ENCODE results near the gene SLC2A10.

SLC2A10 gene

GRCh38 chr20:46756419-46756818, 47.0 kb downstream of the SLC2A10 start:
- in situ Hi-C loops (cut with MboI; ENCODE audit: low pct_unique_long_range_greater_than_20kb, low sequenced_read_pairs) = loop anchor here (25.0 kb wide), 1 partner anchor 406 kb away; no protein-coding TSS in a partner anchor
- DNase-seq = no peak

- in situ Hi-C loops (cut with MboI; ENCODE audit: low pct_unique_long_range_greater_than_20kb, low sequenced_read_pairs) = loop anchor here (25.0 kb wide), 1 partner anchor 405 kb away; no protein-coding TSS in a partner anchor
- peak; percentile 4 for DNase-seq
These were observed 47.7 kb downstream of the SLC2A10 start for GRCh38 chr20:46757135-46757534.

- in situ Hi-C loops (cut with MboI; ENCODE audit: low pct_unique_long_range_greater_than_20kb, low sequenced_read_pairs) = loop anchor here (25.0 kb wide), 1 partner anchor 404 kb away; no protein-coding TSS in a partner anchor
- DNase-seq = peak; percentile 85
These were observed 48.6 kb downstream of the SLC2A10 start for GRCh38 chr20:46757754-46758678.

GRCh38 chr20:46758929-46759669, 49.6 kb downstream of the SLC2A10 start:
- DNase-seq = no peak
- in situ Hi-C loops (cut with MboI; ENCODE audit: low pct_unique_long_range_greater_than_20kb, low sequenced_read_pairs) = loop anchor here (25.0 kb wide), 1 partner anchor 403 kb away; no protein-coding TSS in a partner anchor

- in situ Hi-C loops (cut with MboI; ENCODE audit: low pct_unique_long_range_greater_than_20kb, low sequenced_read_pairs) = loop anchor here (25.0 kb wide), 1 partner anchor 401 kb away; no protein-coding TSS in a partner anchor
- DNase-seq = no peak
These were observed 52.1 kb downstream of the SLC2A10 start for GRCh38 chr20:46761566-46761965.

- in situ Hi-C loops (cut with MboI; ENCODE audit: low pct_unique_long_range_greater_than_20kb, low sequenced_read_pairs) = loop anchor here (25.0 kb wide), 1 partner anchor 398 kb away; no protein-coding TSS in a partner anchor
These were observed 54.6 kb downstream of the SLC2A10 start for GRCh38 chr20:46764068-46764467.

GRCh38 chr20:46765506-46766120, 56.2 kb downstream of the SLC2A10 start:
- DNase-seq = no peak
- in situ Hi-C loops (cut with MboI; ENCODE audit: low pct_unique_long_range_greater_than_20kb, low sequenced_read_pairs) = loop anchor here (25.0 kb wide), 1 partner anchor 397 kb away; no protein-coding TSS in a partner anchor

More at GRCh38 chr20:46764068-46764467, 54.6 kb downstream of the SLC2A10 start:
- DNase-seq = no peak

GRCh38 chr20:46767127-46767761, 57.8 kb downstream of the SLC2A10 start:
- in situ Hi-C loops (cut with MboI; ENCODE audit: low pct_unique_long_range_greater_than_20kb, low sequenced_read_pairs) = loop anchor here (25.0 kb wide), 1 partner anchor 395 kb away; no protein-coding TSS in a partner anchor

GRCh38 chr20:46770330-46771194, 61.1 kb downstream of the SLC2A10 start:
- in situ Hi-C loops (cut with MboI; ENCODE audit: low pct_unique_long_range_greater_than_20kb, low sequenced_read_pairs) = loop anchor here (25.0 kb wide), 1 partner anchor 392 kb away; no protein-coding TSS in a partner anchor
- no peak for DNase-seq

More at GRCh38 chr20:46767127-46767761, 57.8 kb downstream of the SLC2A10 start:
- peak; percentile 16 for DNase-seq

- DNase-seq = no peak
- in situ Hi-C loops (cut with MboI; ENCODE audit: low pct_unique_long_range_greater_than_20kb, low sequenced_read_pairs) = loop anchor here (25.0 kb wide), 1 partner anchor 391 kb away; no protein-coding TSS in a partner anchor
These were observed 61.7 kb downstream of the SLC2A10 start for GRCh38 chr20:46771195-46771588.

GRCh38 chr20:46772901-46773300, 63.5 kb downstream of the SLC2A10 start:
- no peak for DNase-seq
- in situ Hi-C loops (cut with MboI; ENCODE audit: low pct_unique_long_range_greater_than_20kb, low sequenced_read_pairs) = loop anchor here (25.0 kb wide), 1 partner anchor 389 kb away; no protein-coding TSS in a partner anchor

GRCh38 chr20:46773680-46774079, 64.2 kb downstream of the SLC2A10 start:
- DNase-seq = peak; percentile 15
- in situ Hi-C loops (cut with MboI; ENCODE audit: low pct_unique_long_range_greater_than_20kb, low sequenced_read_pairs) = loop anchor here (25.0 kb wide), 1 partner anchor 389 kb away; no protein-coding TSS in a partner anchor

GRCh38 chr20:46774236-46774635, 64.8 kb downstream of the SLC2A10 start:
- in situ Hi-C loops (cut with MboI; ENCODE audit: low pct_unique_long_range_greater_than_20kb, low sequenced_read_pairs) = loop anchor here (25.0 kb wide), 1 partner anchor 388 kb away; no protein-coding TSS in a partner anchor
- DNase-seq = no peak

- in situ Hi-C loops (cut with MboI; ENCODE audit: low pct_unique_long_range_greater_than_20kb, low sequenced_read_pairs) = loop anchor here (25.0 kb wide), 1 partner anchor 387 kb away; no protein-coding TSS in a partner anchor
- no peak for DNase-seq
These were observed 65.6 kb downstream of the SLC2A10 start for GRCh38 chr20:46774943-46775560.

GRCh38 chr20:46775806-46776205, 66.4 kb downstream of the SLC2A10 start:
- in situ Hi-C loops (cut with MboI; ENCODE audit: low pct_unique_long_range_greater_than_20kb, low sequenced_read_pairs) = no loop called here

GRCh38 chr20:46777331-46777730, 67.9 kb downstream of the SLC2A10 start:
- DNase-seq = no peak
- in situ Hi-C loops (cut with MboI; ENCODE audit: low pct_unique_long_range_greater_than_20kb, low sequenced_read_pairs) = no loop called here

More at GRCh38 chr20:46775806-46776205, 66.4 kb downstream of the SLC2A10 start:
- DNase-seq = no peak

GRCh38 chr20:46779831-46780230, 70.4 kb downstream of the SLC2A10 start:
- no peak for DNase-seq
- in situ Hi-C loops (cut with MboI; ENCODE audit: low pct_unique_long_range_greater_than_20kb, low sequenced_read_pairs) = no loop called here

Data from KBM-7 (cell line).